Measurements from ENCODE around the gene ABHD2.
"Not testable (repeated sequence)": the region's sequence is repeated elsewhere in the genome, so short reads cannot be mapped to it uniquely, and the experiment has no call there.

Gene ABHD2

DNA sequence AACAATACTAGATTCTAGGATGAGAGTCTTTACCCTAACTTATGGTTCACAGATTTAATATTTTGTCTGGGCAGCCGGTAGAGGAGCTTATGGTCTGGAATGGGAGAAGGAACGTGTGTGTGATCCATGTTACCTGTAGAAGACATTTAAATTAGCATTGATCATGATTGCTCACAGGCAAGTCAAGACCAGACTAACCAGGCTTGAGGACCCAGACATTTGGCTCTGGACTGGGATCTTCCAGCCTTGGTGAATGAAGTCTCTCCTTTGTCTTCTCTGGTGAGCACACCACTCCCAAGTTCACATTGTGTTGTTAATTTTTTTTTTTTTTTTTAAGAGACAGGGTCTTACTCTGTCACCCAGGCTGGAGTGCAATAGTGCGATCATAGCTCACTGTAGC is 11.7 kb downstream of the ABHD2 start:
- no peak for DNase-seq

DNA sequence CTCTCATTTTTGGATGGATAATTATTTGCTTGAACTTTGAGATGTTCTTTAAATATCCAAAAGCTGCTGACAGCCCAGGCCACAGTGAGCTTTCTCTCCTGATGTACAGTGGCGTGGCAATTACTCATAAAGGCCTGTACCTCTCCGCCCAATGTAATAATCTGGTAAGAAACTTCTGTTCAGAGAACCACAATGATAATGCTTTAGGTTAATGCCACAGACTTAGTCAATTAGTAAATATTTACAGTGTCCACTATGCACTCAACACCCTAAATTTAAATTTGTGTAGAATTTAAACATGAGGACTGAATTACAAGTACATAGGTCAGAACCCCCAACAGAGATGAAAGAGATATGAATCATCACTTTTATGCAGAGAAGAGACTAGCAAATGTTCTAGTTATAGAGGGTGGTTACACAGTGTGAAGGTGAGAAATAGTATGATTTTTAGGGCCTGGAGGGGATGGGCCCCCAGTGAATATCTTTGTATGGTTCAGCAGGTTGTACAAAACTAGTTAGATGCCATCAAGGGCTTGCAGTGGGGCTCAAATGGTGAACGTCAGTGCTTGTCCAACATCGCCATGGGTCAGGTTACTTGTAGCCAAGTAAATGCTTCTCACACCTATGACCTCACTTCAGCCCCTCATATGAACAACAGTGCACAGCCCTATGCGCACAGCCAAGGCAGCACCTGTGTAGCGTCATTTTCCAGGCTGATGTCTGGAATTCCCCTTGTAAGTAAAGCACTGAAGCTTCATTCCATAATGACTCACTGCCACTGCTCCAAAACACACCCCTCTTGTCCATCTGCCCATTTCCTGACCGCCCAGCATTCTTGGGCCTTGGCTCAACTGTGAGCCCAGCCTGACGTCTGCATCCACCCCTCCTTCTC is 13.3 kb downstream of the ABHD2 start:
- DNase-seq, result no peak

- DNase-seq, result no peak
Measured at GRCh38 chr15:89103481-89104171, 15.4 kb downstream of the ABHD2 start.

- DNase-seq, result no peak
Measured at GRCh38 chr15:89104172-89104564, 15.9 kb downstream of the ABHD2 start.

GRCh38 chr15:89105147-89105546 is 16.9 kb downstream of the ABHD2 start:
- no peak for DNase-seq

GRCh38 chr15:89106200-89106599 is 17.9 kb downstream of the ABHD2 start:
- no peak for DNase-seq

- DNase-seq, result no peak
Measured at GRCh38 chr15:89107984-89108383, 19.7 kb downstream of the ABHD2 start.

DNA sequence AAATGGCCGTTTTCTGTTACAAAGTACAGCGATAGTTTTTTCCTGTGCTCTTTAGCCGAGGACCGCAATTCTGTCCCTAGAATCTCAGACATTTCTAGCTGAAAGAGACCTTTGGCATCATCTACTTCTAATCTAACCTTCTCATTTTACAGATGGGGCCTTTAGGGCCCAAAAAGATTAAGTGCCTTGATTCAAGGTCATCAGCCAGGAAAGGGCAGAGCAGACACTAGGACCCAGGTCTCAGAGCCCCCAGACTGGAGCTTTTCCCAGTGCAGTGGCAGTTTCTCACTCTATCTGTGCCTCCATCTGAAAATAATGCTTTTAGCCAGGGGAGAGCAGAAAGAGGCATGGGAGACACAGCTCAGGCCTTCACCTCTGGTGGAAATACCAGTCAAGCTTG is 20.6 kb downstream of the ABHD2 start:
- DNase-seq, result no peak

DNA sequence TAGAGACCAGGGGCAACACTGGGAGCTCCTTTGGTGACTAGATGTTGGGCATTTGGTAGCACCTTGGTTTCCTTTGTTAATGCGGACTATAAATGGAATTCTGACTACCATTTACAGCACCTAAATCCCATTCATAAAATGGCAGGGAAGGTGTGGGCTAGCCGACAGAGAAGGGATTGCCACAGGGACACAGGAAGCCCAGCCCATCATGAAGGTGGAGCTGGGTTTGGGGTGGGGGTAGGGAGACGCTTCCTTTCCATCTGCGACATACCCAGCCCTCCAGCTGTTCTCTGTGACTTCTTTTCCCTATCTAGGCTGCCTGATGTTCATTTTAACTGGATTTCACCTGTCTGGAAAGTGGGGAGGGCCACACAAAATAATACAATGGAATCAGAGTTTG is 21.0 kb downstream of the ABHD2 start:
- DNase-seq, result no peak

- DNase-seq, result no peak
Measured at GRCh38 chr15:89110060-89110459, 21.8 kb downstream of the ABHD2 start.

GRCh38 chr15:89111352-89111751 is 23.1 kb downstream of the ABHD2 start:
- DNase-seq, result no peak

DNA sequence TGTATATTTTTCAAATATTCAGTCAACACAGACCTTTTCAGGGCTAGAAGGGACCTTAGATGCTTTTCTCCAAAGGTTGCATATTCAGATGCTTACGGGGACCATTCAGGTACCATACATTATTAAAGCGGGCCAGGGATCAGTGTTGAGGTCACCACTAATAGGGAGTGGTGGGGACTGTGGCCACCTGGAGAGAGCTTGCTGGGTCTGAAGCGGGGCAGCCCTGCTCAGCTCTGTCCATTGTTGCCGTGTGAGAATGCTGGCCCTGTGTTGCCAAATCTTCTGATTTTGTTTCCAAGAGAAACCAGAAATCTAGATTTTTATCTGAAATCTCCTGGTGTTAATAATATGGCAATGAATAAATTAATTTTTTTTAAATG is 23.7 kb downstream of the ABHD2 start:
- DNase-seq, result no peak

GRCh38 chr15:89112341-89112971 is 24.2 kb downstream of the ABHD2 start:
- no peak for DNase-seq

DNA sequence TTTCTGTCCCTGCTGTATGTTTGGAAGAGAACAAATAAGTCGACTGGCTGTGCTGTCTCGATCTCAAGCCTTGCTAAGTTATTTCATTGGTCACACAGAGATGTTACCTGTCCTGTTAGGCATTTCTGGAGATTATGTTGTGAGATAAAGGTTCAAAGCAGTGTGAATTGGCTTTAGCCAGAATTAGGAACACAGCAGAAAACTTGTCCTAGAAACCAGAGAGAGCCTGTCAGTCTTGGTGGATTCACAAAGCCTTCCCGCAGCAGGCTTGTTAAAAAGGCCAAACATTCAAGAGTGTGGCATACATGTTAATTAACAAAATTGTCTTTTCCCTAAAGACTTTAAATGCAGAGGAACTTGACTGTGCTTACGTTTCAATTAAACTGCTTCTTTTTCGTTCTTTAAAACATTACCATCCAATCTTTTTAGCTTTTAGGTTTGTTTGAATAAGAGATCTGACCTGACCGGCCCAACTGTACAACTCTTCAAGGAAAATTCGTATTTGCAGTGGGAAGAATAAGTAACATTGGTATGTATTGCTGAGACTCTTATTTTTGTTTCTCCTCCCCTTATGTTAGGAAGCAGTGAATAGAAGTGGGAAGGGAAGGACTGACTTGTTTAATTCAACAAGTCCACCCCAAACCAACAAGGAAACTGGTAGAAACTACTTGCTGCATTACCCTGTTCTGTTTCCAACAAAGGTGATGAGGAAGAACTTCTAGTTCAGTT is 25.2 kb downstream of the ABHD2 start:
- DNase-seq, result no peak

DNA sequence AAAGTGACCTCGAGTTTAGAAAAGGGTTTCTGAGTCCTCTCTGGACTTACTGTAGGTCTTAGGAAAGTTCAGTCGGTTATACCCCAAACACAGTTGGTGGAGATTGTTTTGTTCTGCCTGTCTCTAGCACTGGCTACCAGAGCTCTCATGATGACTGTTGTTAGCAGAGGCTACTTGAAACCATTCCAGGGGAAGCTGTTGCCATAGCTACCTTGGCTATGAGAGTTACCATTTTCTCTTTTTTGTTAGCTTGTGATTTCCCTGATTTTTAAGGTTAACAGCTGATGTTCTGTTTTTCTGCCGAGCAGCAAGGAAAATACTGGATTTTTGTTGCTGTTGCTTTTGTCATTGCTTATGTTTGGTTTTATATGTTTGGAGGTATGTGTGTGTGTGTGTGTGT is 26.7 kb downstream of the ABHD2 start:
- DNase-seq, result peak; percentile 69

DNA sequence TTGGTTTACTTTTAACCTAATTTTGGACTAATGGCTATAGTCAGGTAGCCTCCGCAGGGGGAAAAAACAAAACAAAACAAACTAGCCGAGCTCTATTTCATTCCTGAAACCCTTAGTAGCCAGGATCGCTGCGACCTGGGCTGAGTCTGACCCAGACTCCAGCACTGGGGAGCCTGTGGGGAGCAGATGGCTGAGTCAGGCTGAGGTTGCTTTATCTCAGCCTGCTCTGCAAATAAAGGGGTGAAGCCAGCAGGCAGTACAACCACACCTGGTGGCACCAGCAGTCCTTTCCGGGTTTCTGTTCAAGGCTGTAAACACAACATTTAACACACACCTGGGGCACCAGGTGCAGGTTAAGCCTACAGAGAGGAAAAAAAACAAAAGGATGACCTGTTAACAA is 27.3 kb downstream of the ABHD2 start:
- peak; percentile 74 for DNase-seq

- DNase-seq, result peak; percentile 51
Measured at GRCh38 chr15:89116404-89116803, 28.1 kb downstream of the ABHD2 start.

GRCh38 chr15:89117790-89118189 is 29.5 kb downstream of the ABHD2 start:
- no peak for DNase-seq

DNA sequence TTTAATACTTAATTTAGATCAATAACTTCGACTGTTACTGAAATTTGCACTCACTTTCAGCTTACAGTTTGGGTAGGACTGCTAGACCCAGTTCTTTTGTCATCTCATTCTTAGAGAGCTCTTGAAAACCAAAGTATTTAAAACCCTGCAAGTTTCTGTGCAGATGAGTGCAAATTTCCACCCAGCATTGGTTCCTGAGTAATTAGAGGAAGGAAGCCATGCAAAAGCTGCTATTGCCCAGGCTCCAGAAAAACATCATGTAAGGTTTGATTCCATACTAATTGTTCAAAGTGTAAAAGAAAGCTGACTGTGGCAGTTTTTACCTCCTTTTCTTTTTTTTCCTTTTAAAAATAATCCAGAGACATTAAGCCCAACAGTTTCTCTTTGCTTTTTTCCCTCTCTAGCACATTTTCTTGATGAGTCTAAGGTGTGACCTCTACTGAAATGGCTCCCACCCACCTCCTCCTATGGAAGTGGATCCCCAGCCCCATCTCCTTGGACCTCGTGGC is 30.3 kb downstream of the ABHD2 start:
- DNase-seq, result no peak

DNA sequence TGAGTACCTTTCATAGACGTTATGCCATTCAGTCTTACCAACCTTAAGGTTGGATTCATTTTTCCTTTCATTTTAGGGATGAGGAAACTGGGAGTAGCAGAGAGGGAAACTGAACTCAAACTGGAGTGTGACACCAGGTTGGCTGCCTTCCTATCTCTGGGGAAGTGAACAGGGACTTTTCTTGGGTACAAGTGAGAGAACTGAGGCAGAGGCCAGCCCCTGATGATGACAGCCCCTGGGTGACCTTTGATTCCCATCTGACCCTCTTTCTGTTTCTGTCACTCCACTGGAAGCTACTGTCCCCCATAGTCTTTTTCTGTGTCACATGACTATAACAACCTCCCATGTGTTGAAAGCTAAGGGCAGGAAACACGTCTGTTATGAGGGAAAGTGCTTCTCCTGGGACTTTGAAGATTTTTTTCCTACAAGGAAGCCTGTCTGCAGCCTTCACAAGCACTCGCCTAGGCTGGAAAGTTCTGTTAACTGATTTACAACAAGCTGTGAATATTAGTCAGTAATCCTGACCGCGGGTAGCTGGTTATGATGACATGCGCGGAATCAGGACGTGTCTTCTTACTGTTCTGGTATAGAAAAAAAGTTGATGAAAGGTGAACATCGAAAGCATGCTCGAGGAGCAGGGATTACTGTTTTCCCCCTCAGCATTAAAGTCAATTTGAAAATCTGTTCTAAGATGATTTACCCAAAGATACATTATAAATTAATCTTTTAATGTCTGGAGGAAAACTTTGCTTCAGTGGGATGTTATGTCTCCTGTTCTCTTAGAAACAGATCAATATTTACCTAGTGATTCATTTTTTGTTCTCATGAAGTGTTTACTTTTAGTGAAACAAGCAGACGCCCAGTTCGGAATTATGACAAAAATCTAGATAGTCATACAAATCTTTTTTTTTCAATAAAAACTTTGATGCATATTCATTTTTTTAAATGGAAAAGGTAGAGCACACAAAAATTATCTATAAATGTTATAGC is 31.5 kb downstream of the ABHD2 start:
- peak; percentile 31 for DNase-seq

DNA sequence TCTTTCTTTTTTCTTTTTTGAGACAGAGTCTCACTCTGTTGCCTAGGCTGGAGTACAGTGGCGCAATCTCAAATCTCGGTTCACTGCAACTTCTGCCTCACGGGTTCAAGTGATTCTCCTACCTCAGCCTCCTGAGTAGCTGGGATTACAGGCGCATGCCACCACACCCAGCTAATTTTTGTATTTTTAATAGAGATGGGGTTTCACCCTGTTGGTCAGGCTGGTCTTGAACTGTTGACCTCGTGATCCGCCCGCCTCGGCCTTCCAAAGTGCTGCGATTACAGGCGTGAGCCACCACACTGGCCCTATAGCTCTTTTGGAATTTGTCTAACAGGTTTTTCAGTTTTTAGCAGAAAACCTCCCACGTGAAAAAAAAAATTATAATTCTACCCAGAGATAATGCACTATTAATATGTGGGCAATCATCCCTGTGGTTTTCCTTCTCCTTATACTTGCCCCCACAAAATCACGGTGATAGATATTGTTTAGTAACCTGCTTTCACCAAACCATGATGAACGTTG is 32.3 kb downstream of the ABHD2 start:
- DNase-seq, result not testable (repeated sequence)

Measured in NCI-H748 treated with DMSO at 0.1 percent for 48 hours (cell line).